Lung (tissue), 12 donors: ENCODE data around the gene EPS15. TPM values are rescaled to one million over a fixed set of nuclear protein-coding genes. Genes with fewer than 3 reads are reported as not detected.

Experiments
- ATAC-seq: fragments of 200-7000 bp; cut with Tn5 transposase; one replicate; pipeline ENCODE4 v1.9.1; 2020; ENCODE audit warnings: moderate number of reproducible peaks; ENCODE audit not compliant: insufficient read depth, low FRiP score
- DNase-seq, 3 donors: peaks; one replicate each; pipeline ENCODE4 v3.0.0-alpha.2; 2013 to 2017
- H3K27ac ChIP-seq, 2 donors: one replicate each; pipeline ENCODE4 v1.5.1; 2013; ENCODE audit warnings: mild to moderate bottlenecking in 2 of 2, moderate library complexity in 2 of 2, control low read depth in 1 of 2, inconsistent platforms in 1 of 2, low read depth in 1 of 2, low read length in 1 of 2
- H3K27me3 ChIP-seq, 3 donors: one replicate each; pipeline ENCODE4 v1.5.1; 2013; ENCODE audit warnings: low read length in 2 of 3; ENCODE audit not compliant: control insufficient read depth in 3 of 3, insufficient read depth in 3 of 3
- H3K36me3 ChIP-seq, 4 donors: one replicate each; pipeline ENCODE4 v1.5.1; 2013; ENCODE audit warnings: low read length in 4 of 4, mild to moderate bottlenecking in 1 of 4, moderate library complexity in 1 of 4; ENCODE audit not compliant: control insufficient read depth in 4 of 4, insufficient read depth in 4 of 4
- H3K4me1 ChIP-seq, 5 donors: one replicate each; pipeline ENCODE4 v1.5.1; 2013; ENCODE audit warnings: low read length in 5 of 5, mild to moderate bottlenecking in 2 of 5, moderate library complexity in 1 of 5; ENCODE audit not compliant: control insufficient read depth in 5 of 5, insufficient read depth in 5 of 5
- H3K4me3 ChIP-seq: one replicate; pipeline ENCODE4 v1.5.1; 2013; ENCODE audit warnings: mild to moderate bottlenecking, control low read depth, moderate library complexity
- H3K9ac ChIP-seq, 2 donors: one replicate each; pipeline ENCODE4 v1.5.1; 2013; ENCODE audit warnings: low read length in 2 of 2, control low read depth in 1 of 2; ENCODE audit not compliant: insufficient read depth in 1 of 2
- H3K9me3 ChIP-seq, 4 donors: one replicate each; pipeline ENCODE4 v1.5.1; 2013; ENCODE audit warnings: low read length in 3 of 4, mild to moderate bottlenecking in 1 of 4, moderate library complexity in 1 of 4; ENCODE audit not compliant: control insufficient read depth in 4 of 4, insufficient read depth in 3 of 4
- WGBS, 2 donors: extraction: QIAGEN DNeasy Blood & Tissue Kit; methylation state at CpG; one replicate each; pipeline ENCODE4 v1.1.7; 2013; 5-methylcytosine and 5-hydroxymethylcytosine counted together
- polyA plus RNA-seq, 2 donors: library from polyadenylated mRNA; stranded (reverse); fragments of 200-250 nt; gene quantifications; one replicate each; pipeline ENCODE4 v1.2.1, GENCODE V29; 2013
- total RNA-seq, 2 donors: library from RNA; depleted of rRNA in 1 of 2; stranded (reverse); fragments of >200 nt in 1 of 2; gene quantifications; one replicate each; pipeline ENCODE4 v1.2.1, GENCODE V29; 2014 to 2021
- TF ChIP-seq, protein P1 (sequence below): IDR thresholded peaks from 2 replicates; pipeline ENCODE4 v1.5.1; 2012; ENCODE audit warnings: mild to moderate bottlenecking; ENCODE audit errors: control extremely low read depth, extremely low read depth
- donor health status: control.
- donor health status: control.
- donor health status: Bipolar disorder and iron deficiency.
- donor health status: healthy.
- donor health status: DM: yes; HTN: yes; CAD: no.

EPS15 gene
- total and polyA plus RNA-seq, 4 donors: 19.2 to 87.2 (median 45.5) TPM

DNA sequence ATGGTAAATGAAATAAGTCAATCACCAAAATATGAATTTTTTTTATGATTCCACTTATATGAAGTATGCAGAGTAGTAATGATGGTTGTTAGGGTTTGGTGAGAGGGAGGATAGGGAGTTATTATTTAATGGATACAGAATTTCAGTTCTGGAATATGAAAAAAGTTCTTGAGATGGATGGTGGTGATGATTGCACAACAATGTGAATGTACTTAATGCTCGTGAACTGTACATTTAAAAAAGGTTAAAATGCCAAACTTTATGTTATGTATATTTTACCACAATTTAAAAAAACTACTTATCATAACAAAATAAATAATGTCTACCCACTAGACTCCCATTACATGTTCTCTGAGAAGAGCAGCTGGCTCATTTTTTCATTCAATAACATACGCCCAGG is 133.3 kb downstream of the EPS15 start:
- Histone ChIP-seq H3K36me3 (peaks cover 0 to 29% (median 6%) of the 10 kb centered on the region in 4 donors), H3K9ac (no peak overlapping the region), H3K4me3 (no peak overlapping the region), H3K9me3 (peaks cover 0 to 4% (median 1%) of the 10 kb centered on the region in 4 donors), H3K27ac (no peak overlapping the region), H3K27me3 (no peaks in the 10 kb centered on the region), H3K4me1 (no peaks in the 10 kb centered on the region)
- DNase-seq (no peak), ATAC-seq (no peak)
- 98 to 99% methylated on average over 2 of the region's 2 CpGs for WGBS, 2 donors
- TF ChIP-seq, protein P1, sequence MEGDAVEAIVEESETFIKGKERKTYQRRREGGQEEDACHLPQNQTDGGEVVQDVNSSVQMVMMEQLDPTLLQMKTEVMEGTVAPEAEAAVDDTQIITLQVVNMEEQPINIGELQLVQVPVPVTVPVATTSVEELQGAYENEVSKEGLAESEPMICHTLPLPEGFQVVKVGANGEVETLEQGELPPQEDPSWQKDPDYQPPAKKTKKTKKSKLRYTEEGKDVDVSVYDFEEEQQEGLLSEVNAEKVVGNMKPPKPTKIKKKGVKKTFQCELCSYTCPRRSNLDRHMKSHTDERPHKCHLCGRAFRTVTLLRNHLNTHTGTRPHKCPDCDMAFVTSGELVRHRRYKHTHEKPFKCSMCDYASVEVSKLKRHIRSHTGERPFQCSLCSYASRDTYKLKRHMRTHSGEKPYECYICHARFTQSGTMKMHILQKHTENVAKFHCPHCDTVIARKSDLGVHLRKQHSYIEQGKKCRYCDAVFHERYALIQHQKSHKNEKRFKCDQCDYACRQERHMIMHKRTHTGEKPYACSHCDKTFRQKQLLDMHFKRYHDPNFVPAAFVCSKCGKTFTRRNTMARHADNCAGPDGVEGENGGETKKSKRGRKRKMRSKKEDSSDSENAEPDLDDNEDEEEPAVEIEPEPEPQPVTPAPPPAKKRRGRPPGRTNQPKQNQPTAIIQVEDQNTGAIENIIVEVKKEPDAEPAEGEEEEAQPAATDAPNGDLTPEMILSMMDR: no peak

DNA sequence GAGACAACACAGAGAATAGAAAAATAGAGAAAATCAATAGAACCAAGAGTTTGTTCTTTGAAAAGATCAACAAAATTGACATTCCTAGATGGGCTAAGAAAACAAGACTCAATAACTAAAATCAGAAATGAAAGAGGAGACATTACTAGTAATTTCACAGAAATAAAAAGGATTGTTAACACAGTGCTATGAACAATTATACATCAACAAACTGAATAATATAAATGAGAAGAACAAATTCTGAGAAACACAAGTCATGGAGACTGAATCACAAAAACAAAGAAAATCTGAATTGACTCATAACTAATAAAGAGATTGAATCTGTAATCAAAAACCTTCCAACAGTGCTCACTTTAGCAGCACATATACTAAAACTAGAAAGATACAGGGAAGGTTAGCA is 137.1 kb downstream of the EPS15 start:
- Histone ChIP-seq H3K9me3 (peaks cover 0 to 4% (median 2%) of the 10 kb centered on the region in 4 donors), H3K9ac (no peak overlapping the region), H3K4me1 (no peaks in the 10 kb centered on the region), H3K27me3 (no peaks in the 10 kb centered on the region), H3K27ac (no peak overlapping the region), H3K36me3 (peaks cover 2 to 36% (median 11%) of the 10 kb centered on the region in 4 donors), H3K4me3 (no peak overlapping the region)
- DNase-seq: no peak
- TF ChIP-seq, protein P1: no peak
- ATAC-seq: no peak

DNA sequence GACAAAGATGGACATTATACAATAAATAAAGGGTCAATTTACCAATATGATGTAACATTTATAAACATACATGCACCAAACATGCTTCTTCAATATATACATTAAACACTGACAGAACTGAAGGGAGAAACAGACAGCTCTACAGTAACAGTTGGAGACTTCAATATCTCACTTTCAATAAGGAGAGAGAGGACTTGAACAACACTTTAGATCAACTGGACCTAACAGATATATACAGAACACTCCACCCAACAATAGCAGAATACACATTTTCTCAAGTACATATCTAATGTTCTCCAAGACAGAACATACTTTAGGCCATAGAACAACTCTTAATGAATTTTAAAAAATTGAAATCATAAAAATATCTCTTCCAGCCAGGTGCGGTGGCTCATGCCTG is 138.1 kb downstream of the EPS15 start:
- no peaks in the 10 kb centered on the region for H3K27me3 ChIP-seq
- TF ChIP-seq, protein P1: no peak
- no peak overlapping the region for H3K9ac ChIP-seq
- H3K4me1 ChIP-seq: no peaks in the 10 kb centered on the region
- DNase-seq (no peak), ATAC-seq (no peak)
- H3K4me3 ChIP-seq: no peak overlapping the region
- H3K9me3 ChIP-seq: peaks cover 0 to 7% (median 2%) of the 10 kb centered on the region in 4 donors
- 91 to 95% methylated on average over 1 of the region's 1 CpG for WGBS, 2 donors
- H3K36me3 ChIP-seq: peaks cover 2 to 32% (median 11%) of the 10 kb centered on the region in 4 donors
- no peak overlapping the region for H3K27ac ChIP-seq

DNA sequence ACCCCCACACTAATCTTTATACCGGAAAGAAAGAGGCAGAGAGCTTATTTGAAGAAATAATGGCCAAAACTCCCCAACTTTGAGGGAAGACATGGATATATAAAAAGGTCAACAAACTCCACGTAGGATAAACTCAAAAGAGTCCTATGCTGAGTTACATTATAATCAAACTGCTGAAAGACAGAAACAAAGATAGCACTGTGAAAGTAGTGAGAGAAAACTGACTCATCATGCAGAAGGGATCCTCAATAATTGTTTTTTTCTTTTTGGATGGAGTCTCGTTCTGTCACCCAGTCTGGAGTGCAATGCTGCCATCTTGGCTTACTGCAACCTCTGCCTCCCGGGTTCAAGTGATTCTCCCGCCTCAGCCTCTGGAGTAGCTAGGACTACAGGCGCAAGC is 140.2 kb downstream of the EPS15 start:
- Histone ChIP-seq H3K9me3 (peaks cover 0 to 7% (median 2%) of the 10 kb centered on the region in 4 donors), H3K4me1 (no peaks in the 10 kb centered on the region), H3K36me3 (peaks cover 4 to 14% (median 8%) of the 10 kb centered on the region in 4 donors), H3K4me3 (no peak overlapping the region), H3K27ac (no peak overlapping the region), H3K27me3 (no peaks in the 10 kb centered on the region), H3K9ac (no peak overlapping the region)
- ATAC-seq (no peak), DNase-seq (no peak)
- 97 to 100% methylated on average over 6 of the region's 6 CpGs for WGBS, 2 donors
- TF ChIP-seq, protein P1: no peak
